Astrocyte (in vitro differentiated cells and primary cell): ENCODE measurements around the gene FAM227A. TPM values are rescaled to one million over a fixed set of nuclear protein-coding genes. Genes with fewer than 3 reads are reported as not detected.

Experiments
- DNase-seq: peaks from one replicate; pipeline ENCODE4 v3.0.0-alpha.2; 2010; ENCODE audit warnings: low read depth
- FAIRE-seq: peaks from 2 replicates; lab custom pipeline; 2011; peaks lifted over from hg19 to GRCh38; lab: Jason Lieb, UNC
- H2AFZ ChIP-seq: 2 replicates; pipeline ENCODE4 v1.6.0; 2012; ENCODE audit warnings: low read depth, low read length, inconsistent platforms
- H3K27ac ChIP-seq: 2 replicates; pipeline ENCODE4 v1.5.1; 2011; ENCODE audit warnings: low read depth, low read length, inconsistent platforms
- H3K27me3 ChIP-seq: 2 replicates; pipeline ENCODE4 v1.6.0; 2011; ENCODE audit warnings: low read length, inconsistent platforms; ENCODE audit not compliant: insufficient read depth
- H3K36me3 ChIP-seq: 2 replicates; pipeline ENCODE4 v1.5.1; 2011; ENCODE audit warnings: low read length, inconsistent platforms; ENCODE audit not compliant: insufficient read depth
- H3K4me1 ChIP-seq: 2 replicates; pipeline ENCODE4 v1.5.1; 2011; ENCODE audit warnings: low read length, inconsistent platforms; ENCODE audit not compliant: insufficient read depth
- H3K4me2 ChIP-seq: 2 replicates; pipeline ENCODE4 v1.6.0; 2012; ENCODE audit warnings: low read length, inconsistent platforms
- H3K4me3 ChIP-seq: 2 replicates; pipeline ENCODE4 v1.5.1; 2011; ENCODE audit warnings: low read depth, mild to moderate bottlenecking, low read length, inconsistent platforms; ENCODE audit not compliant: insufficient read depth
- H3K79me2 ChIP-seq: 2 replicates; pipeline ENCODE4 v1.6.0; 2012; ENCODE audit warnings: mild to moderate bottlenecking, low read length, inconsistent platforms; ENCODE audit not compliant: insufficient read depth
- H3K9ac ChIP-seq: 2 replicates; pipeline ENCODE4 v1.6.0; 2012; ENCODE audit warnings: mild to moderate bottlenecking, low read length, inconsistent platforms
- H3K9me3 ChIP-seq: 2 replicates; pipeline ENCODE4 v1.5.1; 2012; ENCODE audit warnings: low read depth, mild to moderate bottlenecking, low read length, inconsistent platforms; ENCODE audit not compliant: insufficient read depth
- H4K20me1 ChIP-seq: 2 replicates; pipeline ENCODE4 v1.6.0; 2012; ENCODE audit warnings: low read length, inconsistent platforms; ENCODE audit not compliant: insufficient read depth
- H3K27ac Mint-ChIP-seq: one replicate; pipeline ENCODE4 v1.8.0; 2021; ENCODE audit warnings: mild to moderate bottlenecking, mixed read lengths; ENCODE audit not compliant: unreplicated experiment
- H3K27me3 Mint-ChIP-seq: one replicate; pipeline ENCODE4 v1.8.0; 2021; ENCODE audit warnings: low read depth, mixed read lengths; ENCODE audit not compliant: unreplicated experiment
- H3K36me3 Mint-ChIP-seq: one replicate; pipeline ENCODE4 v1.8.0; 2021; ENCODE audit warnings: low read depth, mixed read lengths; ENCODE audit not compliant: unreplicated experiment
- H3K4me1 Mint-ChIP-seq: one replicate; pipeline ENCODE4 v1.8.0; 2021; ENCODE audit warnings: low read depth, mixed read lengths; ENCODE audit not compliant: unreplicated experiment
- H3K4me3 Mint-ChIP-seq: one replicate; pipeline ENCODE4 v1.8.0; 2021; ENCODE audit warnings: mild to moderate bottlenecking, moderate library complexity, mixed read lengths; ENCODE audit not compliant: unreplicated experiment
- H3K9me3 Mint-ChIP-seq: one replicate; pipeline ENCODE4 v1.8.0; 2021; ENCODE audit warnings: mild to moderate bottlenecking, mixed read lengths; ENCODE audit not compliant: unreplicated experiment
- CTCF ChIP-seq: IDR thresholded peaks from 2 replicates; pipeline ENCODE4 v1.5.1; 2011; ENCODE audit warnings: low read depth, mild to moderate bottlenecking, inconsistent platforms, low read length, moderate library complexity; ENCODE audit not compliant: insufficient read depth
- EZH2 ChIP-seq: IDR thresholded peaks from 2 replicates; pipeline ENCODE4 v1.6.1; 2012; ENCODE audit warnings: mild to moderate bottlenecking, low read length, inconsistent platforms; ENCODE audit not compliant: insufficient read depth
- total RNA-seq: library from RNA; stranded (reverse); gene quantifications from 2 replicates; pipeline ENCODE4 v1.2.1, GENCODE V29; 2021

Gene FAM227A
- total RNA-seq, 1 donor from 2014 or later, result 3.4 TPM

DNA sequence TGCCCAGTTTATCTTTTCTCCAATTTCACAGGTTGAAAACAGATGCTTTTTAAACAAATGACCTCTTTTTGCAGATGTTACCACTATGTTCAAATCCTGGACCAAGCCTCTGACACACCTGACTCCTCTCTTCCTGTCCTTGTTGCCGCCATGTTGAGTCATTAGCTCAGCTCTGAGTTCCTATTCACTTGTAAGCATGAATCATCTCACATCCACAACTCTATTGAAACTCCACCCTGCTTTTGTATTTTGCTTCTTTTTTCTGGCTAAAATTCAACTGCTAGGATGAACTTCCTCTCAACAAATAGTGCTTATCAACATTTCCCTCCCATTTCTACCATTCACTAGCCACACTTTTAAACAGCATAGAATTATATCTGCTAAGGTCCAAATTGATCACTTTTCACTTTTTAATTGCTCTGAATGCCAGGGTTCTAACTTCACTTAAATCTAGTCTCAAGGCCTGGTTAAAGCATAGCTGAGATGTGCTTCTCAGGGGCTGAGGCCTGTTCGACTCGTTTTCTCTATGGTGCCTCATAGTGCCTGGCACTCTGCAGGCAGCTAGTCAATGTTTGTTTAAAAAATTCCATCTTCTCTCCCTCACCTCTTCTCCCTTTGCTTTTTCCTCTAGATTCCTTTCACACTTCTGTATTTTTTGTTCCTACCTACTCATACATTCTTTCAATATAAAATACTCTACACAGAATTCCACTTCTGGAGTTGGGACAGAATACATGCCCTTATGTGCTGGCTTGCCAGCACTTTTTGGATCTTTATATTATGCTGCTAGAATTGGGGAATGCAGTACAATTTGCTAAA lies 40.6 kb upstream of the FAM227A start:
- H3K9ac ChIP-seq, result peak overlapping the region; percentile 79
- Mint-ChIP-seq H3K9me3 (no peaks in the 10 kb centered on the region), H3K27ac (peak overlapping the region; percentile 85), H3K27me3 (no peaks in the 10 kb centered on the region), H3K4me1 (peaks cover 34% of the 10 kb centered on the region), H3K4me3 (peak overlapping the region; percentile 97), H3K36me3 (peaks cover 12% of the 10 kb centered on the region)
- H3K36me3 ChIP-seq, result peaks cover 4% of the 10 kb centered on the region
- peaks cover 76% of the 10 kb centered on the region for H3K79me2 ChIP-seq
- H3K27me3 ChIP-seq, result no peaks in the 10 kb centered on the region
- H2AFZ ChIP-seq, result no peak overlapping the region
- peak overlapping the region; percentile 76 for H3K4me3 ChIP-seq
- H3K4me2 ChIP-seq, result peak overlapping the region; percentile 96
- H3K27ac ChIP-seq, result peak overlapping the region; percentile 92
- no peak for TF ChIP-seq EZH2
- no peak for TF ChIP-seq CTCF
- no peaks in the 10 kb centered on the region for H3K9me3 ChIP-seq
- H3K4me1 ChIP-seq, result peaks cover 42% of the 10 kb centered on the region
- DNase-seq (peak; percentile 88), FAIRE-seq (peak; percentile 71)
- H4K20me1 ChIP-seq, result peaks cover 50% of the 10 kb centered on the region

DNA sequence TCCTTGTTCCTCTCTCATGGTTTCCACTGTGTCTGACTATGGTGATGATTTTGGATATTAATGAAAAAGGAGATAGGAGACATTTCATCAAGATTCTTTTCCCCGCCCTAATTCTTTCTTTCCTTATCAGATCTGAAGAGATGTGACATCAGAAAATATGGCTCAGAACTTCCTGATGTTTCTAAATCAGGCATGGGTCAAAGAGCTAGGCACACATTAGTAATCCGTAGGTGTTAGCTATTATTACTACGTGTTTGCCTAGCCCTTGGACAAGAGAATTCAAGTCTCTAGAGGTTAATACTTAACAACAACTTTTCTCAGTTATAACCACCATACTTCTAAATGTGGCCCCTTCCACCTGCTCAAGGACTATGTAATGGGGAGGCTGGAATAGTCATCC lies 38.7 kb upstream of the FAM227A start:
- H3K27me3 Mint-ChIP-seq, result no peaks in the 10 kb centered on the region
- peak overlapping the region; percentile 42 for H3K27ac Mint-ChIP-seq
- Histone ChIP-seq H3K79me2 (peaks cover 89% of the 10 kb centered on the region), H3K4me1 (peaks cover 37% of the 10 kb centered on the region), H3K4me2 (peak overlapping the region; percentile 9), H3K9me3 (no peaks in the 10 kb centered on the region), H2AFZ (no peak overlapping the region), H3K27ac (no peak overlapping the region), H3K27me3 (no peaks in the 10 kb centered on the region), H3K36me3 (peaks cover 4% of the 10 kb centered on the region), H4K20me1 (peaks cover 65% of the 10 kb centered on the region), H3K4me3 (no peak overlapping the region), H3K9ac (no peak overlapping the region)
- H3K9me3 Mint-ChIP-seq, result no peaks in the 10 kb centered on the region
- H3K4me3 Mint-ChIP-seq, result peak overlapping the region; percentile 64
- H3K36me3 Mint-ChIP-seq, result peaks cover 12% of the 10 kb centered on the region
- DNase-seq (no peak), FAIRE-seq (no peak)
- TF ChIP-seq EZH2 (no peak), CTCF (no peak)
- peaks cover 34% of the 10 kb centered on the region for H3K4me1 Mint-ChIP-seq

- FAIRE-seq (no peak), DNase-seq (no peak)
- peaks cover 29% of the 10 kb centered on the region for H3K4me1 Mint-ChIP-seq
- Histone ChIP-seq H3K79me2 (peaks cover 88% of the 10 kb centered on the region), H3K27ac (no peak overlapping the region), H4K20me1 (peaks cover 68% of the 10 kb centered on the region), H3K4me2 (no peak overlapping the region), H3K27me3 (no peaks in the 10 kb centered on the region), H3K9me3 (no peaks in the 10 kb centered on the region), H2AFZ (no peak overlapping the region), H3K36me3 (peaks cover 10% of the 10 kb centered on the region), H3K9ac (no peak overlapping the region), H3K4me1 (peaks cover 31% of the 10 kb centered on the region), H3K4me3 (no peak overlapping the region)
- peaks cover 10% of the 10 kb centered on the region for H3K36me3 Mint-ChIP-seq
- no peak for TF ChIP-seq EZH2
- H3K4me3 Mint-ChIP-seq, result no peak overlapping the region
- H3K27me3 Mint-ChIP-seq, result no peaks in the 10 kb centered on the region
- no peaks in the 10 kb centered on the region for H3K9me3 Mint-ChIP-seq
- H3K27ac Mint-ChIP-seq, result no peak overlapping the region
Measured at GRCh38 chr22:38694049-38694448, 37.9 kb upstream of the FAM227A start.
